ENCODE results near the gene GPATCH2L.

Gene GPATCH2L

GRCh38 chr14:76136476-76137110, 15.1 kb upstream of the GPATCH2L start:
- DNase-seq (ENCODE audit: low read depth) = no peak
- H3K4me3 ChIP-seq (ENCODE audit: low read depth, low read length) = no peak overlapping the region
- no peak for TF ChIP-seq CTCF (conservative IDR thresholded peaks at IDR 0.05; ENCODE audit: low read depth, low read length)

- peak overlapping the region; percentile 20 for H3K4me3 ChIP-seq (ENCODE audit: low read depth, low read length)
- TF ChIP-seq CTCF (conservative IDR thresholded peaks at IDR 0.05; ENCODE audit: low read depth, low read length) = no peak
- DNase-seq (ENCODE audit: low read depth) = no peak
These were observed 13.5 kb upstream of the GPATCH2L start for GRCh38 chr14:76138119-76138757.

GRCh38 chr14:76138758-76139723, 12.7 kb upstream of the GPATCH2L start:
- no peak for TF ChIP-seq CTCF (conservative IDR thresholded peaks at IDR 0.05; ENCODE audit: low read depth, low read length)
- DNase-seq (ENCODE audit: low read depth) = no peak
- H3K4me3 ChIP-seq (ENCODE audit: low read depth, low read length) = peak overlapping the region; percentile 20

- DNase-seq (ENCODE audit: low read depth) = no peak
- no peak overlapping the region for H3K4me3 ChIP-seq (ENCODE audit: low read depth, low read length)
- TF ChIP-seq CTCF (conservative IDR thresholded peaks at IDR 0.05; ENCODE audit: low read depth, low read length) = no peak
These were observed 8.1 kb upstream of the GPATCH2L start for GRCh38 chr14:76143642-76144041.

- TF ChIP-seq CTCF (conservative IDR thresholded peaks at IDR 0.05; ENCODE audit: low read depth, low read length) = no peak
- no peak overlapping the region for H3K4me3 ChIP-seq (ENCODE audit: low read depth, low read length)
- DNase-seq (ENCODE audit: low read depth) = no peak
These were observed 4.7 kb upstream of the GPATCH2L start for GRCh38 chr14:76146976-76147375.

- no peak for DNase-seq (ENCODE audit: low read depth)
- H3K4me3 ChIP-seq (ENCODE audit: low read depth, low read length) = no peak overlapping the region
- TF ChIP-seq CTCF (conservative IDR thresholded peaks at IDR 0.05; ENCODE audit: low read depth, low read length) = no peak
These were observed 2.5 kb upstream of the GPATCH2L start for GRCh38 chr14:76149196-76149595.

Measured in choroid plexus epithelial cell (primary cell).